SK-N-SH (cell line): Measurements from ENCODE around the gene LGI4.

Experiments used
- CTCF ChIP-seq: fragments of 200-600 bp; sonication (generic); IDR thresholded peaks from 2 replicates; pipeline ENCODE4 v1.6.1; 2017; ENCODE audit warnings: antibody characterized with exemption, mild to moderate bottlenecking, moderate library complexity
- ELF1 ChIP-seq: IDR thresholded peaks from 2 replicates; pipeline ENCODE4 v1.4.0; 2012
- EP300 ChIP-seq, 2 experiments: IDR thresholded peaks; 2 replicates each; pipeline versions ENCODE4 v1.4.0 to v1.6.1; 2012; ENCODE audit warnings: borderline replicate concordance in 1 of 2, low read depth in 1 of 2, low read length in 1 of 2
- EZH2phosphoT487 ChIP-seq: fragments of 200-600 bp; sonication (generic); IDR thresholded peaks from 2 replicates; pipeline ENCODE4 v1.6.1; 2017; ENCODE audit warnings: low read depth, mixed run types, mild to moderate bottlenecking, antibody characterized with exemption, moderate library complexity, borderline replicate concordance
- MAX ChIP-seq: IDR thresholded peaks from 2 replicates; pipeline ENCODE4 v1.4.0; 2012; ENCODE audit warnings: low read depth
- NRF1 ChIP-seq: IDR thresholded peaks from 2 replicates; pipeline ENCODE4 v1.6.1; 2012; ENCODE audit warnings: low read depth, mild to moderate bottlenecking, low read length
- POLR2AphosphoS5 ChIP-seq: IDR thresholded peaks from 2 replicates; pipeline ENCODE4 v1.6.1; 2012; ENCODE audit warnings: low read depth, low read length
- RAD21 ChIP-seq: IDR thresholded peaks from 2 replicates; pipeline ENCODE4 v1.6.1; 2012; ENCODE audit warnings: mild to moderate bottlenecking, low read length
- RCOR1 ChIP-seq: fragments of 150-350 bp; IDR thresholded peaks from 2 replicates; pipeline ENCODE4 v1.6.1; 2017; ENCODE audit warnings: antibody characterized with exemption, low read length
- REST ChIP-seq: IDR thresholded peaks from 2 replicates; pipeline ENCODE4 v1.6.1; 2012; ENCODE audit warnings: mild to moderate bottlenecking, low read depth, low read length, moderate library complexity
- ZBTB33 ChIP-seq: IDR thresholded peaks from 2 replicates; pipeline ENCODE4 v1.4.0; 2012; ENCODE audit warnings: low read depth, borderline replicate concordance

GRCh38 chr19:35178701-35179100 is 43.8 kb upstream of the LGI4 start:
- TF ChIP-seq MAX = no peak
- TF ChIP-seq CTCF = no peak
- no peak for TF ChIP-seq RAD21
- no peak for TF ChIP-seq EZH2phosphoT487
- TF ChIP-seq EP300 (IDR thresholded peaks at IDR 0.05; ENCODE audit: borderline replicate concordance in 1 of 2, low read depth in 1 of 2, low read length in 1 of 2) = no peak
- TF ChIP-seq REST = no peak
- TF ChIP-seq RCOR1 = no peak
- TF ChIP-seq ELF1 = no peak
- TF ChIP-seq ZBTB33 = no peak
- no peak for TF ChIP-seq POLR2AphosphoS5
- TF ChIP-seq NRF1 = no peak
